AML-193 (cell line): Measurements from ENCODE around the gene WWOX.

Experiments used
- DNase-seq, 2 experiments: peaks; one replicate each; lab custom pipeline; 2025; lab: John Stamatoyannopoulos, UW

Gene WWOX

DNA sequence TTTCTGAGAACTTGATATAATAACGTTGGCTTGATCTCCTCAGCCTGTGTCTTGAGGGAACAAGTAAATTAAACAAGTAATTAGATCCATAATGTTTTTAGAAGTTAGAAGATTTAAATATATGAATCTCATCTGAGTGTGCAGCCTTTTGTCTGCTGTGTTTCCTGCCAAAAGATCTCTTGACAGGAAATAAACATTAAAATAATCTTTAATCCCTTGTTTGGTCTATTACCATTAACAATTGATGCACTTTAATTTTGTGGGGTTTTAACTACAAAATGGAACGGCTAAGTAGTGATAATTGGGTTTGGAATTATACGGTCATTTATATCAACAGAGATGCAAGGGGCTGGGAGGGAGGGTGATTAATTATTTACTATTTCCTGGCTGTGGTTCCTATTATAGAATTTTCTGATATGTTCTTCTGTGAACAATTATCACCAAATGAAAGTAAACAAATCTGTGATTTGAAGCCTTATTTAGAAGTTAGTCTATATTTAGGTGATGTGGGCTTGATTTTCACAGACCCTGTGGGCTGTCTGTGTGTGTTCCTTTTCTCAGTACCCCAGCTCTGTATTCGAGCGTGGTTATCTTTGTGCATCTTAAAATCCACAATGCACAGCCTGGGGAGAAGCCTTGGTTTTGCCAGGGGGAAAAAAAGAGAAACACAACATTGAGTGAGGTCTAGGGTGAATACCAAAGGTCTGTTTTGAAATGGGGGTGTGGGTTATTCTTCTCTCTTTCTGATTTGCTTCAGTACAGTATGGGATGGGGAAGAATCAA lies 556.1 kb downstream of the WWOX start:
- no peak for DNase-seq

DNA sequence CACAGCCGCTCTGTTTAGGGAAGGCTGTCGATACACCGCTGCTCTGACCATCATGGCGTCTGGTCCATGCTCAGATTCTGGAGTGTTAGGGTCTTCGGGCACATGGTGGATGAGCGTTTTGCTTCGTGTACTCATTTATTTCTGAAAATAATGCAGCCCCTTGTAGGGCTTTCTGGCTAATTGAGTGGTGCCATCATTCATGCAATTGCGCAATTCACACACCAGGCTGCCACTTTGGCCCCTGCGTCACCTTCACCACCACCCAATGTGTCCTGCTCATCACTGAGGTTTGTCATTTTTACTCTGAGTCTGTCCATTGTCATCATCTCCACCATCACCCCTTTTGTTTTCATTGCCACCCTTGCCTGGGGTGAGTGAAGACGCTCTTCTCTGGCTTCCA lies 557.4 kb downstream of the WWOX start:
- DNase-seq: no peak

DNA sequence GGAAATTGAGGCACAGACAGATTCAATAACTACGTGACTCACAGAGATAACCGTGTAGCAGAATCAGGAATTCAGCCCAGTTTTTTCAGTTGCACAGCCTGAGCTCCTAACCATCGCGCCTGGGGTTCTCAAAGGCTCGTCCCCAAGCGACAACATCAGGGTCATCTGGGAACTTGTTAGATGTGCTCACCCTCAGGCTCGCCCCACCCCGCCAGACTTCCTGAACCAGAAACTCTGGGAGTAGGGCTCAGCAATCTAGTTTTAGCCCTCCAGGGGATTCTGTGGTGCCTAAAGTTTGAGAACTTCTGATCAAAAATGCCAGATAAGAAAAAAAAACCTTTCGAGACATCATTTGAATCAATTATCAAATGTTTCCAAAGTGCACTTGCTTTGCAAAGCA lies 559.8 kb downstream of the WWOX start:
- no peak for DNase-seq

DNA sequence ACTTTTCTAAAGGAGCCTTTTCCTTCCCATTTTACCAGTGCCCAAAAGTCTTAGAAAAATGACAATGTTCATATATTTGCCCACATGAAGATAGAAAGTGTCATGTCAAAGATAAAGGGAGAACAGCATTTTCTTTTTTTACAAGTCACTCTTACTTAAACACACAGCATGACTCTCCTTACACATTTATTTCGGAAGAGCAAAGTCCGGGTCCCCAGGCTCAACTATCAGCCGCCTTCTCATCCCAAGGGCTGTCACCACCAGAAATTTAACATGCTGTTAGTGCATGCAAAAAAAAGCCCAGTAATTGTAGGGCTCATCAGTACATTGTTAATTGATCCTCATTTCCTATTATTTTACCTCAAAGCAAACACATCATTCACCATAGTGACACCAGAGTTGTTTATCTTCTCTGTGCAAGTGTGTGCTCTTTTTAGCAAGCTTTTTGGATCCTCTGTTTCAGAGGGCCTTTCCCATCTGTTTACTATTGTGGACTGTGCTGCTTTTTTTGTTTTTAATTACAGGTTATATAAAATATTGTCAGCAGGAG lies 560.3 kb downstream of the WWOX start:
- no peak for DNase-seq

DNA sequence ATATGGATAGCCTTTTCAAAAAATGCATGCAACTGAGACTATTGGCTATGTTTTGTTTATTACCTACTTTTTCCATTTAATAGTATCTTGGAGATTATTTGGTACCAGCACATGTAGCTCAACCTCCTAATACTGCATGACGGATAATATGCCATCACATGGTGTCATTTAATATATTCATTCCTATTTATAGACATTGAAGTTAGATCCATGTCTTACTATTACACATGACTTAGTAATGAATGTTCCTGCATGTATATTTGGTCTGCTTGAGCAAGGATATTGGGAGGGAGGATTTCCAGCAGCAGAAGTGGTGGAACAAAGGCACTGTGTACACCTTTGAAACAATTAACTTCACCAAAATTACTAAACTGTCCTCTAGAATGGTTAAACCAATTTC lies 561.3 kb downstream of the WWOX start:
- no peak for DNase-seq

DNA sequence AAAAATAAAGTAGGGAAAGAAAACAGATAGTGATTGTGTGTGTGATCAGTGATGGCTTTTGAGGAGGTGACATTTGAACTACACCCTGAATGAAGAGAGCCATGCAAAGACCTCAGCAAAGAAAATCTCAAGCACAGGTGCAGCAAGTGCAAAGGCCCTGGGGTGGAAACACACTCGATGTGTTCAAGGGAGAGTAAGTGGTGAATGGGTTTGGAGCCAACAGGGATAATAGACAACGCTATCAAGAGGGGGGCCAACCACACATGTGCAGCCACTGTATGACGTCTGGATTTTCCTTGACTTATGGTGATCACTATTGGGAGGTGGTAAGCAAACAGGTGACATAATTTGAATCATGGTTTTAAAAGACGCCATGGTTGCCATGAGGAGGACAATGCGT lies 564.2 kb downstream of the WWOX start:
- DNase-seq: no peak

DNA sequence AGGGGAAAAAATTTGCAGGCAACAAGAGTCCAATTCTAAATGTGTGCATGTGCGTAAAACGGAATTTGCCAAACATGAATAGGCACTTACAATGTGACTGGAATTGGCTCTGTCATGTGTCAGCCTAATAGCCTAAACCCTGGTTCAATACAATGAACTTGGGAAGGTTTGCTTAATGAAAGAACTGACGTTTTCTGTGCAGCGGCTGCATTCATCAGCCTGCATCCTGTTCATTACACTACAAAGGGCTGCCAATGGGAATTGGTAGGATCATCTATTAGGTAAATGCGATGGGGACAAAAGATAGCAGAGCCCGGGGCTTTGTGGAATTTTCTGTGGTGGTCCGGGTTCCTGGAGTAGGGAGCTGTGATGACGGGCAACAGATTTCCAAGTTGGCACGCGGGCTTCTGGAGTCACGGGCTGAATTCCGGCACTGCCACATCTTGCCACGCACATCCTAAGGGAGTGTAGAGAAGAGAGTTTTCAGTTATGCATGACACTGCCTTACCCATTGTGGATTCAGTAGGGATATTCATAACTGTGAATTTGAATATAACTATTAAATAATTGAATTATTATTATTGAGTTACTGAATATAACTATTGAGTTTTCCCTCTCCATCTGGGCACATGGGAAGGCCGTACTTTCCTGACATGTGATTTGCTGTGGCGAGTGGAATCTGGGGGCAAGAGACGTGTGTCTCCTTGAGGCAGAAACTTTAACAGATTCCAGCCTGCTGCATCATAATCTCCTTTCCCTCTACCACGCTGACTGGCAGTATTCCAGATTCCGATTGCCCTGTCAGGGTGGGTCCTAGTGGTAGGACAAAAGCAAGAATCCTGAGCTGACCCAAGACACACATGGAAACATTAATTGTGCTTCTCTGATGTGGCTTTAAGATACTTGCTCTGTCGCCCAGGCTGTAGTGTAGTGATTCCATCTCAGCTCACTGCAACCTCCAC lies 565.6 kb downstream of the WWOX start:
- DNase-seq: no peak

DNA sequence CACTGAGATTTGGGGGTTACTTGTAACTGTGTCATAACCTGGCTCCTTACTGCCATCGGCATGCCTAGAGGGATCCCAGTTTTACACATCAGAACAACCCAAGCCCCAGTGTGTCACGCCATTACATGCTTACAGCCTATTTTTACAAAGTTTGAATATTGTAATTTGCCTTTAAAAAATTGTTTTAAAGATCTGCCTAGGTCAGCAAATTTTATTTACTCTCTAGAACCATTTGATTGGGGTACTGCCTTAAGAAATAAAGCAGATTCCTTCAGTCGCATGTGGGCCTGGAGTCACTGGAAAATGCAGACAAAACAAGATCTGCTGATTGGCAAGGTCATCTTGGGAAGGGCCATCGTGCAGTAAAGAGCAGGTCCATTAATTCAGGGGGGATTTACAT lies 566.9 kb downstream of the WWOX start:
- no peak for DNase-seq

DNA sequence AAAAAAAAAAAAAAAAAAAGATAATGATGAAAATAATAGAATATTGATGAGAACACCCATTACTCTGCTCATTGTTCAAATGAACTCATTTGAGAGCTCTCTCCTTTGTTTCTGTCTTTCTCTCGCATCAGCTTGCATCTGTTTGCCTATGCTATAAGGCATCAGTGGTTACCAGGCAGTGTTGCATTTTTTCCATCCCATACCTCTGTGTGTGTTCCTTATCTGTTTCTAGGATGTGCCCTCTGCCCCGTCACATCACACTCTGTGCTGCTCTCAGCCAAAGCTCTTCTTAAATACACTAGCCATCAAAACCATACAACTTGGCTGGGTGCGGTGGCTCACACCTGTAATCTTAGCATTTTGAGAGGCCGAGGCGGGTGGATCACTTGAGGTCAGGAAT lies 568.2 kb downstream of the WWOX start:
- no peak for DNase-seq

DNA sequence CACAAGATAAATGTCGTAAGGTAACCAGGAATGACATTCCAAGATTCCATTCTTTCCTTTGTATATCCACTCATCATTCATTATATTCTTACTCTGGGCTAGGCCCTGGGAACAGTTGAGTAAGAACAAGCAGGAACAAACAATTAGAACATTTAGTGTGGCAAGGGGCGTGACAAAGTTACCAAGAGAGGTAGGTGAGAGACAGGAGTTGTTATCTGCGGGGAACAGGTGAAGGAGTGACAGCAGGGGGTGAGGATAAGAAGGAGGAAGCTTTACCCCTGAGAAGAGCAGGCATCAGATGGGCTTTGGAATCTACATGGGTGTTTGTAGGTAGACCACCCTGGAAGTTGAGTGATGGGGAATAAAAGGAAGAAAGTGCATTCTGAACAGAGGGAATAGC lies 568.9 kb downstream of the WWOX start:
- no peak for DNase-seq

DNA sequence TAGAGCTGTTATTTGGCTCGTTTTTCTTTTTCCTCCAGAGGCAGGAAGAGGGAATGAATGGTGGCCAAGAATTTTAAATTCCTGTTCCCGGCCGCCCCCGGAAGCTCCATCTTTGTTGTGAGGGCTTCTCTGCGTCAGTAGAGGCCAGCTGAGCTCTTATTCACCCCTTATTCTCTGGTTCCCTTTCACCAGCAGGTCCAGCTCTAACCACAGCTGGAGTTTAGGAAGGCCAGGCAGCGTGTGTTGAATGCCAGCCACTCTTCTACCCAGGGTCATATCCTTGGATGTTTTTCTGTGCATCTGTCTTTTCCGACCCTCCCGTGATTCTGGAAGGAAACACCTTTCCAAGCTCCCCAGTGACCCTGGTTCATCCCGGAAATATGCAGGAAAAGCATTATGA lies 570.5 kb downstream of the WWOX start:
- no peak for DNase-seq

DNA sequence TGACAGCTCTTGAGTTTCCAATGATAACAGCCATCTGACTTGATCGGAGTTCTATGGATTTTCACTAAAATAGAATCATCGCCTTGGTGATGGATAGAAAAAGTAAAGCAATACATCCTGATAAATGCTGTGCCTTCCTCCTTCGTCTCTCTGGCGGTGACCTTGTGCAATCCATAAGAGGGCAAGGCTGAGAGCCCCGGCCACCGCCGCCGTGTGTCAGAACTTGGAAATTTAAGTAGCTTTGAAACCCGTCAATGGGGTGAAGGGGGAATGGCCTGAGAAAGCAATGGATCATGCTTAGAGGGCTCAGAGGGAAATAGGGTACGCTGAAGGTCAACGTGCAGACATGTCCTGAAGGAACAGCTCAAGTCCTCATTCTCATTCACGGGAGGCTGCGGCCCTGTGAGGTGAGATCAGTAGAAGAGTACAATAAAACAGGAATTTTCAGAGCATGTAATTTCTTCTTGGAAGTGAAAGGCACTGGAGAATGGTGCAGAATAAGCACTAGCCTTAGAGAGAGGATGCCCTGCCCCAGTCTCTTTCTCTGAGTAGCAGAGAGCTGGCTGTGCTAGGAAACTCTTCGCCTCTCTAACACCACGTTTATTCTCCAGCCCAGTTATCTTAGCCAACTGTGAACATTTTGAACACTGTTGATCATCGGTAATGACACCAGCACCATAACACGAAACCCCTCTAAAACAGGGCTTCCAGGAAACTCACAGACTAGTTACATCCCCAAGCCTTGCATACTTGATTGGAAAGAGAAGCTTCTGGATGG lies 573.5 kb downstream of the WWOX start:
- no peak for DNase-seq

DNA sequence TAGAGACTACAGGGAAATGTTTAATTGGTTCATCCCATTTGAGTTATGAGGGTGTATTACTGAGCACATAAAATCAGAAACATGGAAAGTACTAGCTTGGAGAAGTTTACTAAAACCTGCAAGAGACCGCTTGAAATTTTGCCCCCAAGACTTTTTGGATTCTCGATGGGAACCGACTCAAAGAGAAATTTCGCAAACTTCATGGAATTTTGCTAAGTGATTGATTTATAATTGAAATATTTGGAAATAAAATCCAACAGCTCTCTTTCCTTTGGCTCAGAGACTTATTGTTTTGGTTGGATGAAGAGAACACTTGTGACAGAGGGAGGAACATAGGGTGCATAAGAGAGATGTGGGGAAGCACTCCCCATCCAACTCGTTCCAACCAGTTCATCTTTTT lies 574.4 kb downstream of the WWOX start:
- DNase-seq: no peak

DNA sequence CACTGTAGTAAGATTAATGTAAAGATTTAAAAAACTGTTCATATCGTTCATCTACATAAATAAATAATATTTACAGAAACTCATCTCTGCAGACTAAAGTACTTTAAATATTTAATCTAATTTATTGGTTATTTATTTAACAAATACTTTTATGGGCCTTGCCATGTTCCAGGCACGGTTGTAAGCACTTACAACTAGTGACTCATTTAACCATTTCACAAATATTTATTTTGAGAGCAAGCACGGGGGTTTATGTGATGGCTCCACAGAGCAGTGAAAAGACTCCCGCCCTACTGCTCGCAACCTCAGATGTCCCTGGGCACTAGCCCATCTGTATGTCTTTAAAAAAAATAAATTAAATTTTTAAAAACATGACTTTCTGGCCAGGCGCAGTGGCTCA lies 575.9 kb downstream of the WWOX start:
- no peak for DNase-seq

DNA sequence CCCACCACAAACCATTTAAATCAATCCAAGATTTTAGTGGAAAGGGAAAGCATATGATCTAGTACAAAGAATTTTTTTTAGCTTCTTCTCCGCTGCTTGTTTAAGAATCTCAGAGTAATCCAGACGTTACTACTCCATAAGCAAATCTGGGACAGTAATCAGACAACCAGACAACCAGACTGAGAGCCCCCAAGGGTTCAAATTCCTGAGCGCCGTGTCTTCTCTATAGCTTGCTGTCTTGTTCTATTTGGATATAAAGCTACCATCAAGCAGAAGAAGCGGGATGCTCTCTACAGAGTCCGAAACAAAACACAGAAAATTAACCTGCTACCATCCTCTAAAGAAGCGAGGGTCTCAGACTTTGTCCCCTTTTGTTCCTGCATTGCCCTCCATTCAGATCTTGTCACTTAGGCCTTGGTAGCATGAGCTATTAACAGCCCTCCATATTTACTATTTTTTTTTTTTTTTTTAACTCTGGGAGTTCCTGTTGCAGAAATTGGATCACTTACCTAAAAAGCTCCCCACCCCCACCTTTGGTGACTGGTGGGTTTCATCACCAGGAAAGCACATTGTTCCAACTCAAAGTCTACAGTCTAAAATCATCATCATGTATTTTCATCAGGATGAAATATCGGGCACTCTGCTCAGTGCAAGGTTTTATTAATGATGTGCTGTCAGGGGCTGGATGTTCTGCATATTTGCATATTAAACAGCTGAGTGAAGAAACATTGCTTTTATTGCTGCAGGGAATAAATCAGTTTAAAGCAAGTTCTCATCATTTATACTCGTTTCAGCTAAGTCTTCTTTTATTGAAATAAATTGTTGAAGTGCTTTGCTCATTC lies 576.7 kb downstream of the WWOX start:
- no peak for DNase-seq

DNA sequence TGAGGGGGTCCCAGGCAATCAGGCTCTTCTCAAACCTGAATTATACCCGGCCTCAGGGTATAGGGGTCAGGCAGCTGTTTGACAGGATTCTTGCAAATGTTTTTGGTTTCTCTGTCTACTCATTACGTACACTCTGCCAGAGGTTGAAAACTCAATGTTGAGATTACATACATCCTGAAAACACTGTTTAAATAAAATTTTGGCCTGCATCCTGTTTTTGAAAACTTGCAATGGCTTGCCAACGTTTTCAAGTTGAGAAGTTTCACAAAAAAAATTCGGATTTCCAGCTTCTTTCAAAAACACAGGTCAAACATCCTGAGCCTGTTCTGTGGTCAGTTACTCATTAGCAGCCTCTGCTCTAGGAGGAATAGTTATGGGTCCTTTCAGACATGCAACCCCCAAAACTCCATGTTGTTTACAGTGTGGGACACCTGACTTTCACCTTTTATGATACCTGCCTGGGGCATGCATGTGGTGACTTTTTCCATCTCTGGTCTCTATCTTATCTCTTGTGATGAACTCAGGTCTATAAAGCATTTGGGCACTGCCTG lies 577.8 kb downstream of the WWOX start:
- no peak for DNase-seq

DNA sequence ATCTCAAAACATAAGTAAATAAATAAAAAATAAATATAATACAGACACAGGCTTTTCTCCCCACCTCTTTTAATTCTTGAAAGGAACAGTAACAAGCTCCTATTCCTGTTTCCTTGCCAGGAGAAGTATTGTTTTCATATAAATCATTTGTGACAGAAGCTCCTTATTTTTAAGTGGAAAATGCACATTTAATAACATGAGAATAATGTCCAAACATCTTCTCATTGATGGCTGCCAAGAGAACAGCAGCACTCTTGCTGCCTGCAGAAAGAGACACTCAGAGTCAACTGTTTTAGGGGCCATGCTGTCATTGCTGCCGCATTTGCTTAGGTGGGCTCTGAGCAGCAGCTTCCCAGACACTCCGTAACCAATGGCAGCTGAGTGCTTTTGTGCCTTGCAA lies 580.1 kb downstream of the WWOX start:
- DNase-seq: no peak

DNA sequence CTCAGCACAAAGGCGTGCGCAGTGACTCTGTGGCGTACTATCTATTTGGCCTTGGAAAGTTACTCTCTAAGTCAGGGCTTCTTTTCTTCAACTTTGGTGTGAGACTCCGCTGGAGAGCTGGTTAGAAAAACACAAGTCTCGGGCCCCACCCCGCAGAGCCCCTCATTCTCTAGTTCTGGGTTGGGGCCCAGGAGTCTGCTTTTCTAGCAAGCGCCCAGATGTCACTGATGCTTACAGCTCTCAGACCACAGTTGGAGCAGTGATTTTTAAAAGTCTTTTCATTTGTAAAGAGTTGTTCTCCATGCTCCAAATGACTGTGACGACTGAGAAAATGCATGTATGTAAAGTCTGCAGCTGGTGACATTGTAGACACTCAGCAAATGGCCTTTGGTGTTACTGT lies 582.3 kb downstream of the WWOX start:
- no peak for DNase-seq

DNA sequence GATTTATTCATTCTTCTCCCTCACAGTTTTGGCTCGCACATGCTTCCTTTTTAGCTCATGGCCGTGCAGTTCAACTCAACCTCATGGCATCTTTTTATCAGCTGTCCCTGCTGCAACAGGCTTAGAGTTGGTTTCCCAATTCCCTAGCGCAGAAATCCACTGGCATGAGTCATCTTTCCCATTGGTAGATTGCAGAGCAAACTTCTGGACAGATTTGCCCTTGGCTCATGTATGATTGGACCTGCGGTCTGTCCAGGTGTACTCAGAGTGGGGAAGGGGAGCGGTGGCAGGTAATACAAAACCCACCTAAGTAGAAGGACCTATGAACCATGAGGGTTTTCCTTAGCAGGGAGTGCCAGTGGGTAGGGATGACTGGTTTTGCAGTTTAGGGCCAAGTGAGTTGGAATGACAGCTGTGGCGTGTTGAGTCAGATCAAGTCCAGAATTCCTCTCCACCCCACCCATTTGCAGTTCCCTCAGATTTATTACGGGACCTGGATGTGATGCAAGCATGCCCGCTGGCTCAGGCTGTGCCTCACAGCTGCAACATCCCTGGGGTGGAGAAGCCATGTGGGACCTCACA lies 584.7 kb downstream of the WWOX start:
- DNase-seq: no peak

DNA sequence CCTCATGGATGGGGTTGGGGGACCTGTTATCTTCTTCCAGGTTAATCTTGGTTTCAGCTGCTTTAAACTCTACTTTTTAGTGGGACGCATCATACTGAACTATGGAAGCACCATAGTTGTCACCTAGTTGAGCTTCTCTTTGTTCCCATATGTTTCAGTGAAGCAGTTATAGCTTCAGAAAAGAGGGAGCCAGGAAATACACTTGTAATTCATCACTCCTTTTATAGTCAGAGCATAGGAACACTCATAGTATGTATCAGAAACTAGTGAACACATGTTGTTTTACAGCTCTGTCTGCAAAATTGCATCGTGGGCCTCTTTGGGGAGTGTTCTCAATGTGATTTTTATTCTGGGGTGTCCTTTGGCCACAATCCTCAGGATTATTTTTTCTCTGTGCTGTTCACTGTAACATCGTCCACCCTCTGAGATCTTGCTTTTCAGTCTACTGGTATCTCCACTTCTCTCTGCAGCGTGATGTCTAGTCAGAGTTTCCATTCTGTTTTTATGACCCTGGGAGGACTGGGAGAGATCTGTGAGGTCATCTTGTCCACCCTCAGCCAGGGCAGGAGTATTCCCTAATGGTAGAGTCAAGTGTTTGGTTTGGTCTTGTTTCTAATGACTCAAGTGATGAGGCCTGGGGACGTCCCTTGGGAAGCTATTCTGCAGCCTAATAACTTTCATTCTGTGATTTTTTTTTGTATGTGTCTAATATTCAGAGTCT lies 585.4 kb downstream of the WWOX start:
- no peak for DNase-seq
